Measurements from ENCODE around the gene MTOR. TPM values are rescaled to one million over a fixed set of nuclear protein-coding genes. Genes with fewer than 3 reads are reported as not detected.

MTOR gene
- total and polyA plus RNA-seq, 2 of the 8 experiments (the other 6 are each of a cell fraction or from before 2014, with no cell fraction given), result 44.2 to 76.8 TPM

- no peak for TF ChIP-seq CHD7 (IDR thresholded peaks at IDR 0.05; ENCODE audit: insufficient replicate concordance, low read length)
- no peak for TF ChIP-seq SP2 (IDR thresholded peaks at IDR 0.05; ENCODE audit: low read length)
- TF ChIP-seq TEAD4 (IDR thresholded peaks at IDR 0.05; ENCODE audit: low read depth, low read length), result no peak
- no peak for TF ChIP-seq CHD2 (IDR thresholded peaks at IDR 0.05; ENCODE audit: low read length)
- TF ChIP-seq RNF2 (IDR thresholded peaks at IDR 0.05; ENCODE audit: borderline replicate concordance, low read depth, low read length, missing control alignments, poor library complexity, severe bottlenecking), result no peak
Observed at GRCh38 chr1:11152755-11153154, 109.6 kb downstream of the MTOR start (continued).

All from H1 (cell line).